GM21447 (cell line): ENCODE measurements around the gene MED13L.
"Not testable (repeated sequence)": the region's sequence is repeated elsewhere in the genome, so short reads cannot be mapped to it uniquely, and the experiment has no call there.

ENCODE experiments used
- ATAC-seq: cut with Tn5 transposase; IDR thresholded peaks from one replicate; pipeline ENCODE4 v1.9.1; 2021; ENCODE audit not compliant: unreplicated experiment

Gene MED13L

DNA sequence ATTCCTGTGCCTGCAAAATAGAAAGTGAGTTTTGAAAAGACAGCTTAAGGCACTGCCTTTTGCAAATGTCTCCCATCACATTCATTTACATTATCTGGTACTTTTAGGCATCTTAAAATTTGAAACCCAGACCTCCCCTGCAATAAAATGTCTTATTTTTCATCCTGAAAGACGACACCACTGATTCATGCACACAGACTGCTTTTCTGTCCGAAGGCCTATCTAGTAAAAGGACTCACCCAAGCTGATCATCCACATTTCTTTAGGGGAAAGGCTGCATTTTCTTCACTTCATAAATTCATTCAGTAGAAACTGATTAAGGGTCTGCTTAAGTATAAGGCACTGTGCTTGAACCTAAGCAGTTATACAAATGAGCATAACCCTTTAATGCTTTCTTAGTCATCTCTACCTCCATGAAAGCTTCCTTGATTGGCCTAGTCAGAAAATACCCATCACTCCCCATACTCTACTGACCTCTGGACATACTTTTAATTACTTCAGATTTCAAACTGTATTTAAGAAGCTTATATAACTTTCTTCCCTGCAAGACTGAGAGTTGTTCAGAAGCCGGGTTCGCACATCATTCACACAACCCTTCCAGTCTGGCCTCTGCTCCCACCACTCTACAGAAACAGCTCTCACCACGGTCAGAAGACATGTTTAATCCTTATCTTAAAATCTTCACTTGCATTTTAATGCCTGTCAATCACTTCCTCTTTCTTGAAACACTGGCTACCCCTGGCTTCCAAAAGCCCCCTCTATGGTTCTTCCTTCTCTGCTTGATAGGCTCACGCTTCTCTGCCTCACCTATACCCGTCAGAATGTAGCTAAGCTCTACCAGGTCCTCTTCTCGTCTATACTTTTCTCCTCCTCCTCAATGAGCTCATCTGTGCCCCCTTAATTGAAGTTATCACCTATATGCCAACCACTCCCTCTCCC, 288.6 kb downstream of the MED13L start:
- no peak for ATAC-seq

DNA sequence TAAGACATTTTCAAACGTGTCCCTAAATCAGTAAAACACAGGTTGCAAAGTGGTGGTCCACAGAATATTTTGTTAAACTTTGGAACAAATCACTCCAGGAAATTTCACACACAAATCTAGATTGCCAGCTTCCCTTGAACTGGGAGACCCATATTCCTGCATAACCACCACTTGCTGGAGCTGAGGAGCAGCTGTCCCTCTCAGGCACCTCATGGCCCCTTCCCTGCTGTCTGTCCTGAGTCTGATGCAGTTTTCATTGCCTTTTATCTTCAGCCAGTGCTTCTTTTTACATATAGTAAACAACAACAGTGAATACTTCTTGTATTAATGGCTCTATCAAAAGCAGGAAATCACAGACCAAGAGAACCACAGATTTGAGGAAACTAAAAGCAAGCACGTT, 289.3 kb downstream of the MED13L start:
- ATAC-seq = no peak

DNA sequence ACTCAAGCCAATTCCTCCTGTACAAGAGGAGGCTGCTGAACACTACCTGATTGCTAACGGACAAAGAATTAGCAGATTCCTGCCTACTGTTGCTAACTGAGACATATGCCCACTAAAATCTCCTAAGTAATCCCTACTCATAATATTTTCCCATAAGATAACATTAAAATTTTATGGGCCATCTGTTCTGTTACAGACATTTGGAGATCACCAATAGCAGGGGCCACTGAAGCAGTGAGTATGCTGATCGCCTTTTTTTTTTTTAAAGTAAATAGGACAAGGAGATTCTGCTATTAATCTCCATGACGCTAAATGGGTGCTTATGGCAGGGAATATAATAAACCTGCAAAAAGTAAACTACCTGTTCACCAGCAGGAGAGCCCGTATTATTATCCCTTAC, 292.9 kb downstream of the MED13L start:
- no peak for ATAC-seq

DNA sequence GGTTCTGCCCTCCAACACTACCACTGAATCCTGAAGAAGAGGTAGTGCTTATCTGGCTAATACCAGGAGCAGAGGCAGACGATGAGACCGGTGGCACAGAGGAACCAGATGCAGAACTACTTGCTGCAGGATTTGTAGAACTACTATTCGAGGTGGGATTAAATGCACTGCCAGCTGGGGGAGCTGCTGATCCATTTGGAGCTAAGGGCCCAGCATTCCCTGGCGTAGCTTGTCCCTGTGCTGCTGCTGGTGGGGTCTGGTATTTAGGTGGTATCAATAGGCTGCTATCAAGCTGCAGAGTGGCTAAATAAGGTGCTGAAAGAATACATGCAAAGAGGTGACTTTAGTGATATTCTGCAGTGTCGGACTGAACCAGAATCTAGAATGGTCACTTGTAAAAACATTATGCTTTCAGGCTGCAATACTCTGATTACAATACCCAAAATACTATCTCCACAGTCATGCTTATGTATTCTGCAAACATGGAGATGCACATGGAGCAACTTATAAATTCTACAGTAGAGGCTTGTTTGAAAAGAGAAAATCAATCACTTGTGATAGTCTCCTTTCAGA, 294.2 kb downstream of the MED13L start:
- no peak for ATAC-seq

DNA sequence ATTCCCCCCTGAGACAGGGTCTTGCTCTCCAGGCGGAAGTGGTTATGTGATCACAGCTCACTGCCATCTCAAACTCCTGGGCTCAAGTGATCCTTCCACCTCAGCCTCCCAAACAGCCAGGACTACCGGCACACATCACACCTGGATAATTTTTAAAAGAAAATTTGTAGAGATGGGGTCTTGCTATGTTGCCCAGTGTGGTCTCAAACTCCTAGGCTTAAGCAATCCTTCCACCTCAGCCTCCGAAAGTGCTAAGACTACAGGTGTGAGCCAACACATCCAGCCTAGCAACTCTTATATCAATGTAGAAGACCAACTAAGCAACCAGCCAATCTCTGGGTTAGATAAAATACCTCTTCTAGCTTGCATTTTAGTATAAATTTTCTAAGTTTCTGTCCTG, 297.2 kb downstream of the MED13L start:
- no peak for ATAC-seq

DNA sequence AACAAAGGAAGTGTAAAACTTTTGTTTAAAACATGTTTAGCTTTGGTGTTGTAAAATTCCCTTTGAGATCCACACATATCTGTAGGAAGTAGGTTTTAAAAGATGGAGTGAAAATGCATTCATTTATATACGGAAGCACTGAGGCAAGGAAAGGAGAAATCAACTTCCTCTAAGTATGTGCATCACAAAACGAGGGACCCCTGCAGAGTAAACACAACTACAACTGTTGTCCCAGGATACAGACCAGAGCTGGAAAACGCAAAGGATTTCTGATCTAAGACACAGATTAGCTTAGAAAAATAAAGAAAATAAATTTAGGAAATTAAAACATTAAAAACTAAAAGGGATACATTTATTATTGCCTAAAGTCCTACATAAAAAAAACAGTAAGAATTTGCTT, 297.6 kb downstream of the MED13L start:
- ATAC-seq = no peak

DNA sequence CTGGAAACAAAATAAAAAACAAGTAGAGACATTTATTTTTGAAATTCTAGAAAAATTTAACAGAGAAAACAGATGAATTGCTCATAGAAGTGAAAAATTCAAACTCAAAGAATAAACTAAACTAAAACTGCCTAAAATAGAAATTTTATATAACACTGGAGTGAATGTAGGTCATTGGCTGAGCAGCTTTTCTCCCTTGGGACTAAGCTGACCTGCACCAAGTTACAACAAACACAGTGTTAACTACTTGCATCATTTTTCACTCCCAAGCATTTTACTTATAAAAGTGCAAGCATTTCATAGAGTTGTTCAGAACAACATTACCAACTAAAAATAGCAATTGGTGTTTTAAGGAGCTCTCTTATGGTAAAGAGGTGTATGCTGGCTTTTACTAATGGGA, 298.1 kb downstream of the MED13L start:
- no peak for ATAC-seq

DNA sequence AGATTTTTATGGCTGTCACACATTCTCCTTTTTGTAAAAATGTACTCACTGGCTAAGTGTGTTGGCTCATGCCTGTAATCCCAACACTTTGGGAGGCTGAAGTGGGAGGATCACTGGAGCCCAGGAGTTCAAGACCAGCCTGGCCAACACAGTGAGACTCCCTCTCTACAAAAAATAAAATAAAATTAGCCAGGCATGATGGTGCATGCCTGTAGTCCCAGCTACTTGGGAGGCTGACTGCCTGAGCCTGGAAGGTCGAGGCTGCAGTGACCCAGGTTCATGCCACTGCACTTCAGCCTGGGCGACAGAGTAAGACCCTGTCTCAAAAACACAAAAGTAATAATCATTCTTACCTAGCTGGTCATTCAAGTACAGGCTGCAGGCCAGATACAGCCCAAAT, 300.7 kb downstream of the MED13L start:
- not testable (repeated sequence) for ATAC-seq

DNA sequence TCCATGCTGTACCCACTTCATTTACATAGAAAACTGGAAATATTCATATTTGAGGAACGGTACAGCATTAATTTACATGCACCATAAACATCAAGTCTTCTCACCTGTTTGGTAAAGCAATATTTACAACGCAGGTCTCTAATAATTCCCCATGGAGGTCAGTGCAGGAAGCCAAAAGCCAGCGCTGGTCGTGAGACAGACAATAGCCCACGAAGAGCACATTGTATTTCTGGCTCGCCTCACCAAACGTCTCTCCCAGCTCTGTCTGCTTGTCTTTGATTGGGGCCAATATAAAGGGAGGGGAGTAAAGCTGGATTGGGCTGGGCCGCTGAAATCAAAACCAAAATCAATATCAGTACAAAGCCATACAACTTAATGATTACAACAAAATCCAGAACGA, 302.1 kb downstream of the MED13L start:
- ATAC-seq = no peak

DNA sequence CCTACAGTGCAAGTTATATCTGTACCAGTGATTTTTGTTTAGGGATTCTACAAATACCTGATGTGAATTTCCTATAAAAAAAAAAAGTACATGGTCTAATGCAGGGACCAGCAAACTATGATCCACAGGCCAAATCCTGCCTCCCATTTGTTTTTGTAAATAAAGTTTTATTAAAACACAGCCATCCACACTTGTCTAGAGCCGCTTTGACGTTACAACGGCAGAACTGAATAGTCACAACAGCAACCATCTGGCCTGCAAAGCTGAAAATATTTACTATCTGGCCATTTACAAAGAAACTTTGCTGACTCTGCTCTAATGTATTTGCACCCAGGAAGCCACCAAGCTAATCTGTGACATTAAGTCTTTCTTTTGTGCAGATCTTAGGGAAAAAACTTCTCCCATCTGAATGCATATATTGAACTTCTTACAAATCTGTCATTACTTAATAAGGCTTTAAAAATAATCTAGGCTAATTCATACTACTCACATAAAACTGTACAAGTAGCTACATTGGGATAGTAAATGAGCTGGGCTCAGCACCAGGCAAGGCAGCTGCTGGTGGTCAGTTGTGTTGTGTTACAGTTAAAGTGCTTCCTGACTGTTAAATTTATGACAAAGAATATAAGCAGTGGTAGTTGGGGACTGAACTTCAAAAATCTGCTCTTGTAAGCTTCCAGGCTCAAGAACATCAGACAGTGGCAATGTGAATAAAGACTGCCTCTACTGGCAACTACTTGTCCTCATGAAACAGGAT, 303.3 kb downstream of the MED13L start:
- ATAC-seq = no peak

DNA sequence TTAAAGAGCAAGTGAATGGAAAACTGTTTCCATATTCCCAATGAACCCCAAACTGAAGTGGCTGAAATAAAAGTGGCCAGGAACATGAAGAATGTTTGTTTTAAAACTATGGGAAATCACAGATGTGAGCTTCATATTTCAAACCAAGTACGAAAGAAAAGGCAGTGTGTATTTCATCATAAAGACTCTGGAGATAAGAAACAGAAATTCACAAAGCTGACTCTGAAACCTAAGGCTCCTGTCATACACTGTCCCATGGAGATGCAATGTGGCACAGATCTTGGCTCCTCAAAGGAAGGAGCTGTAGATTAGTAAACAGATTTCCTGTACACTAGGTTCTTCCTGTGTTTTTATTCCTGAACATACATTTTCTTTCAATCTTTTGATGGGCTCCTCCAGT, 304.4 kb downstream of the MED13L start:
- no peak for ATAC-seq

DNA sequence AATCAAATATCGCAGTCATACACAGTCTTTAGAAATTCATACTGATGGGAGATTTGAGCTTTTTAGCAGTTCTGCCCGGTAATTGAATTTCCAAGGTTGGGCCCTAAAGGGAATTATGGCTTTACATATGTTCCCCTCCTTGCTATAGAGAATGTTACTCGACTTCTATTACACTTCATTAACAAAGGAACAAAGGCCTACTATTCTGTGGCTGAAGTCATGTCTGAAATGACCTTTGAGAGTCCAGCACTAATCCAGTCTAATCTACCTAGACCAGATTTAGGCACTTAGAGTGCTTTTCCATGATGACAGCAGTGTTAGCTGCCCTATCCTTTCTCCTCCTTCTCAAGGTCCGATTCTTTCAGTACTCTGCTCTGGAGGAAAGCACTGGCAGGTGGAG, 305.3 kb downstream of the MED13L start:
- ATAC-seq = no peak

DNA sequence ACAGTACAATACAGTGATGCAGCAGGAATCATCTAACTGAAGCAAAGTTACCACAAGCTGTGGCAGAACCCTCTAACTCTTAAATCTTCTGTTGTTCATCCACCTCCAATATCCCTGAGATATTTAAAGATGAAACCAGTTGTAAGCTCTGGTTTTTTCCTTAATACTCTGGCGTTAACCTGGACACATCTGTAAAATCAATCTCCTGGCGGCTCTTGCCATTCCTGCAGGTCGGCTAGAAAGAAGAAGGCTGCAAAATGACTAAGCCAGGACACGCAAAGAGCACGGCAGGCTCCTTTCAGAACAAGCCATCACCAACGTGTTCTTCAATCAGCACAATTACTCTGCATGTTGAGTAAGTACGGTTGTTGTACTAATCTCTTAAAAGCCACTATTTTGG, 309.3 kb downstream of the MED13L start:
- ATAC-seq = no peak

DNA sequence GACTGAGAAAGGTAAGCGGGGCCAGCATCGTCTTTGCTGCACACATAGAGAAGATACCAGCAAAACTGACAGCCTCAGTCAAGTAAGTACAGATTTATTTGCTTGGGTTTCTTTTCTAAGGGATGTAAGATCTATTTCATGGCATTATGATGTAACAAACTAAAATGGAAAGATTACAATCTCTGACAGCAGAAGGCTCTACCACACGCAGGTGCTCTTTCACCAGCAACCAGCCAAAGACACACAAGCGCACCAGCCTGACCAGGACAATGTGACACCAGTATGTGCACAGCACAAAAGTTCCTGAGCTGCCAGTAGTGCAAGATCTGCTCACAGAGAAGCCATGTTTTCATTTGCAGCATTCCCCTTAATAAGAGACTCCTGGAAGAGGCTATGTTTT, 311.1 kb downstream of the MED13L start:
- ATAC-seq = no peak

DNA sequence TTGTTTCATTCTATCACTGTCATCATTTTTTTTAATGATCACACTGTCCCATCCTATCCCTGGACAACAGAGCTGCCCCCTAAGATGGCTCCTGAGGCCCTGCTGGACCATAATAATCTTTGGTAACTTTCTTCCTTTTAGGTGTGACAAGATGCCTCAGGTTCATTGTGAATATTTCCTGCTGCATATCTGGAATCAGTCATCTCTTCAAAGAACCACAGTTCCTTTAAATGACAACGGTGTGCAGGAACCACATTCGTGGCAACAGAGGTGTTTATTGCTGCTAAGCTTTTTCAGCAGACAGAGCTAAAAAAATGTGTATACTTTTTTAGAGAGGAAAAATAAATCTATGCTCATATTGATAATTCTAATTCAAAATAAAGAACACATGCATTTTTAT, 312.9 kb downstream of the MED13L start:
- no peak for ATAC-seq

DNA sequence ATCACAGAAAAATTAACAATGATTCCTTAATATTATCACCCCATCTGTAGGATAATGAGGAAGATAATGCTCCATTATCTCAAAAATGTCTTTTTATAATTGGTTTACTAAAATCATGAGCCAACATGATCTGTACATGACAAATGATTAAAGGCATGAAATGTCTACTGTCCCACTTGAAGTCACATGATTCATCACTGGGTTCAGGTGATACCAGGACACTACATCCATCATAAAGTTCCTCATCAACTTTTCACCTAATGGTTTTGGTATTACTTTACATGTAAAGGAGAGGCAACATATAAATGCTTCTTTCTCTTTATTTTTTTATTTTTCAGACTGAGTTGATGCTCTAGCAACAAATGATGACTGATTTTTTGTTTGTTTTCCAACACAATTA, 313.3 kb downstream of the MED13L start:
- no peak for ATAC-seq

DNA sequence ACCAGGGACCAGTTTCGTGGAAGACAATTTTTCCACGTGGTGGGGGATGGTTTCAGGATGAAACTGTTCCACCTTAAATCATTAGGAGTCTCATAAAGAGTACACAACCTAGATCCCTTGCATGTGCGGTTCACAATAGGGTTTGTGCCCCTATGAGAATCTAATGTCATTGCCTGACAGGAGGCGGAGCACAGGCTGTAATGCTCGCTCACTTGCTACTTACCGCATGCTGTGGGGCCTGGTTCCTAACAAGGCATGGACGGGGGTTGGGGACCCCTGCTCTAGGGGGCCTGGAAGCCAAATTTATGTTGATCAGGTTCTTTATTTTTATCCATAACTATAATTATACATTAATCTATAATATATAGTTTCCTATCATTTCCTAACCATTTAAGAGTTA, 315.3 kb downstream of the MED13L start:
- ATAC-seq = no peak

DNA sequence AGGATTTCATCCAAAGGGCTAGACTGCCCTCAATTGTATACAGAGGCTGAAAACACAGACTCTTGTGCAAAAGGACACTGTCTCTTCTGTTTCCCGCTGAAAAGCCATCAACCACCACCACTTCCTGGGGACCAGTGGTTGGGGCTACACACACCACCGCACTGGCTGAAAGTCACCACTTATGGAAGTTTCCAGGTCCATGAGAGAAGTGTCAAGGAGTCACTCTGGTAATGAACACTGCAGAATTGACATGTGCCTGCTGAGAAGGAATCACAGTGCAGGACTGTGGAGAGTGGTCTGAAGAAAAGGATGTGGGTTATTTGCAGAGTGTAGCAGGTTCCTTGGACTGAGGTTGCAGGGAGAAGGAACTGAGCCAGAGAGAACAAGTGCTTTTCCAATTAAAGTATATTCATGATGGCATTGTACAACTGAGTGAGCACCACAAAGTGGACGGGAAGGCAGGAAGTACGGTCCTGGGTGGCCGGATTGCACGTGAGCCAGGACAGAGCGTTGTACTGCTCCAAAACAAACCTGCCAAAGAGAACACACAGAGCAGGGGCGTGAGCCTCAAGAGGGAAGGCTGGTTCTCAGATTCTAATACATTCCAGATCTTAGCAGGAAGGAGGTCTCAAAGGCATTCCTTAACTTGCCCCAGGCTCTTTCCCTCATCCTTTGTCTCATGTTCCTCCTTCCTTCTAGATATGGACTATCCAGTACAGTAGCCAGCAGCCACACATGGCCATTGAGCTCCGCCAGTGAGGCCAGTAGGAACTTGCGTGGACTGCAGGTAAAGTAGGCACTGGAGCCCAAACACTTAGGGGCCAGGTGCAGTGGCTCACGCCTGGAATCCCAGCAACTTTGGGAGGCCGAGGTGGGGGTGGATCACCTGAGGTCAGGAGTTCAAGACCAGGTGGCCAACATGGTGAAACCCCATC, 316.4 kb downstream of the MED13L start:
- ATAC-seq = no peak

DNA sequence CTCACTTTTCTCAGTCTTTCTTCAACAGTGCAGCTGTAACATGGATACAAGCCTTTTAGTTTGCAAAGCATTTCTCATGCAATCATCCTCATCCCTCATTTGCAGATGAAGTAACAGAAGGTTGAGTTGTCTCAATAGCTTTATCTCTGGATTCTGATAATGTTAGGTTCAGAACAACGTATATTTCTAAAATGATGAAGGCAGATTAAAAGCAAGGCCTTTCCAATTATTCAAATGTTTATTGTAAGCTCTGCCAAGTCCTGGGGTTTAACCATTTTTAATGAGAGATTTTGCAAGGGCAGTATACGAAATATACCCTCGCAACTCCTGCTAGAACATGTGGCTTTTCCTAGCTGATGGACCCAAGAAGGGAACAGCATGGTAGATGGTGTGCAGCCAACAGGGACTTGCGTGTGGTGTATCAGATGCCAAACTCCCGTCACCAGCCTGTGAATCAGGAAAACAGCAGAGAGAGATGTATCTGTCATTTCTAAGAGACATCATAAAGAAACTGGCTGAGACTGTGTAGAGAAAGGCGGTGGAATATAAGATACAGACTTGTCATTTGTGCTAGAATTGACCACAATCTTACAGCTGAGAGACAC, 319.7 kb downstream of the MED13L start:
- ATAC-seq = no peak

DNA sequence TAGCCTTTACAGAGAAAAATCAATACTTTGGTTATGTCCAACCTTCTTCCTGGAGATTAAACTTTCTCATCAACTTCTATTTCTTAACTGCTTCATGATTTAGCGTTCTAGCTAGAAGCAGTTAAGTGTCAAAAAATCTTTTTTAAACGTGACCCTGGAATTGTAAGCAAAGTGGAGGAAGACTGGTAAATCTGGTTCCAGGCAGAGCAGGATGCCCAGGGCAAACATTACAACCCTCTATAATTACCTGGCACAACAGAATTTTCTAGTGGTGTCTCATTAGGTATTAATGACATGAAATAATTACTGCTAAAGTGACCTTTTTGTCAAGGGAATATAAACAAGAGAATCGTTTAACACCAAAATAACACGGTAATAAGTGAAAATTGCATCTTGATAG, 320.8 kb downstream of the MED13L start:
- ATAC-seq = no peak
